Measurements from ENCODE around the gene NALCN.

GRCh38 chr13:101341464-101341863, 74.8 kb downstream of the NALCN start:
- TF ChIP-seq CTCF (IDR thresholded peaks at IDR 0.05; ENCODE audit: insufficient read depth, low read length, poor library complexity, severe bottlenecking) = no peak
- TF ChIP-seq EZH2phosphoT487 (conservative IDR thresholded peaks at IDR 0.05; ENCODE audit: low read length) = no peak

Measured in SU-DHL-6 (cell line).